SK-N-SH (cell line): ENCODE results near the gene RARS1. TPM values are rescaled to one million over a fixed set of nuclear protein-coding genes. Genes with fewer than 3 reads are reported as not detected.
"Not testable (repeated sequence)": the region's sequence is repeated elsewhere in the genome, so short reads cannot be mapped to it uniquely, and the experiment has no call there.

Experiments used
- CTCF ChIA-PET: fragments of 300-600, 350-600 bp; formaldehyde crosslinking; extraction: SDS; loops from one replicate; lab custom pipeline; 2021; lab: Yijun Ruan, JAX
- POLR2A ChIA-PET: fragments of 350-600 bp; sonication (Branson Sonifier 250); formaldehyde crosslinking; extraction: SDS; loops from one replicate; lab custom pipeline; 2020; ENCODE audit warnings: antibody characterized with exemption, inconsistent platforms; lab: Yijun Ruan, JAX
- DNase-seq: peaks from one replicate; pipeline ENCODE4 v3.0.0; 2012
- H2AFZ ChIP-seq: fragments of 200-600 bp; sonication (generic); 2 replicates; pipeline ENCODE4 v1.8.1; 2016; ENCODE audit warnings: antibody characterized with exemption, mild to moderate bottlenecking, low read depth
- H3F3A ChIP-seq: fragments of 200-600 bp; sonication (generic); replicated peaks from 2 replicates; pipeline ENCODE3; 2016; ENCODE audit warnings: antibody characterized with exemption, mild to moderate bottlenecking; ENCODE audit not compliant: insufficient read depth
- H3K27ac ChIP-seq, 2 experiments: fragments of 200-500 bp in 1 of 2; fragments of 200-600 bp in 1 of 2; sonication (Bioruptor generic) in 1 of 2; sonication (generic), shearing (Covaris generic) in 1 of 2; 2 replicates each; pipeline versions ENCODE4 v1.5.1 to v1.6.1; 2014 to 2016; ENCODE audit warnings: low read depth in 2 of 2, inconsistent platforms in 1 of 2, low read length in 1 of 2, mild to moderate bottlenecking in 1 of 2, mixed read lengths in 1 of 2
- H3K27me3 ChIP-seq: fragments of 200-600 bp; sonication (generic), shearing (Covaris generic); 2 replicates; pipeline ENCODE4 v1.6.1; 2016; ENCODE audit warnings: mixed run types; ENCODE audit not compliant: insufficient read depth
- H3K36me3 ChIP-seq, 2 experiments: fragments of 200-500 bp in 1 of 2; fragments of 200-600 bp in 1 of 2; sonication (Bioruptor generic) in 1 of 2; sonication (generic) in 1 of 2; replicated peaks in 1 of 2; 2 replicates each; pipeline versions ENCODE3 to v1.5.1; 2014 to 2016; ENCODE audit warnings: low read length in 1 of 2, mild to moderate bottlenecking in 1 of 2; ENCODE audit not compliant: insufficient read depth in 2 of 2, control insufficient read depth in 1 of 2
- H3K4me1 ChIP-seq, 2 experiments: fragments of 200-500 bp in 1 of 2; fragments of 200-600 bp in 1 of 2; sonication (Bioruptor generic) in 1 of 2; sonication (generic), shearing (Covaris generic) in 1 of 2; 2 replicates each; pipeline versions ENCODE4 v1.5.1 to v1.6.1; 2014 to 2016; ENCODE audit warnings: low read depth in 1 of 2, low read length in 1 of 2, mixed run types in 1 of 2; ENCODE audit not compliant: insufficient read depth in 2 of 2, control insufficient read depth in 1 of 2
- H3K4me2 ChIP-seq: fragments of 200-600 bp; sonication (generic), shearing (Covaris generic); 2 replicates; pipeline ENCODE4 v1.6.1; 2017; ENCODE audit warnings: mixed run types
- H3K4me3 ChIP-seq, 2 experiments: fragments of 200-500 bp in 1 of 2; fragments of 200-600 bp in 1 of 2; sonication (Bioruptor generic) in 1 of 2; sonication (generic), shearing (Covaris generic) in 1 of 2; 2 replicates each; pipeline versions ENCODE4 v1.5.1 to v1.8.1; 2014 to 2016; ENCODE audit warnings: low read depth in 2 of 2, inconsistent platforms in 1 of 2, low read length in 1 of 2, mild to moderate bottlenecking in 1 of 2, mixed read lengths in 1 of 2, moderate library complexity in 1 of 2
- H3K79me2 ChIP-seq: fragments of 200-600 bp; sonication (generic); 2 replicates; pipeline ENCODE4 v1.8.1; 2017; ENCODE audit warnings: mild to moderate bottlenecking; ENCODE audit not compliant: insufficient read depth
- H3K9ac ChIP-seq: fragments of 200-600 bp; sonication (generic); 2 replicates; pipeline ENCODE4 v1.6.1; 2017; ENCODE audit warnings: mixed run types
- H3K9me2 ChIP-seq: fragments of 200-600 bp; sonication (generic); 2 replicates; pipeline ENCODE4 v1.6.1; 2017; ENCODE audit warnings: mixed run types
- H3K9me3 ChIP-seq: fragments of 200-600 bp; sonication (generic); 2 replicates; pipeline ENCODE4 v1.6.1; 2017; ENCODE audit warnings: mixed run types, mild to moderate bottlenecking, moderate library complexity
- H4K20me1 ChIP-seq: fragments of 200-600 bp; sonication (generic); 2 replicates; pipeline ENCODE4 v1.6.1; 2017; ENCODE audit warnings: mild to moderate bottlenecking, mixed run types; ENCODE audit not compliant: insufficient read depth
- CHD2 ChIP-seq: fragments of 150-350 bp; IDR thresholded peaks from 2 replicates; pipeline ENCODE4 v1.6.1; 2018; ENCODE audit warnings: low read length; ENCODE audit not compliant: partially characterized antibody
- FOXM1 ChIP-seq: IDR thresholded peaks from 2 replicates; pipeline ENCODE4 v1.4.0; 2012; ENCODE audit warnings: low read depth, mild to moderate bottlenecking
- POLR2AphosphoS5 ChIP-seq: IDR thresholded peaks from 2 replicates; pipeline ENCODE4 v1.6.1; 2012; ENCODE audit warnings: low read depth, low read length
- RCOR1 ChIP-seq: fragments of 150-350 bp; IDR thresholded peaks from 2 replicates; pipeline ENCODE4 v1.6.1; 2017; ENCODE audit warnings: antibody characterized with exemption, low read length
- TAF1 ChIP-seq: IDR thresholded peaks from 2 replicates; pipeline ENCODE4 v1.6.1; 2012; ENCODE audit warnings: low read depth, mild to moderate bottlenecking, low read length, moderate library complexity, borderline replicate concordance
- USF1 ChIP-seq: IDR thresholded peaks from 2 replicates; pipeline ENCODE4 v1.4.0; 2012; ENCODE audit warnings: low read depth, borderline replicate concordance
- WGBS: methylation state at CpG from one replicate; pipeline ENCODE4 v1.1.6; 2017; ENCODE audit warnings: low lambda C conversion rate; 5-methylcytosine and 5-hydroxymethylcytosine counted together
- polyA plus RNA-seq, 3 experiments: library from polyadenylated mRNA; depleted of rRNA; stranded (reverse); fragments of >200 nt; gene quantifications; 2 replicates each; pipeline ENCODE4 v1.2.3, GENCODE V29; 2012
- TF ChIP-seq, protein P1 (sequence below): fragments of 200-600 bp; sonication (generic); IDR thresholded peaks from 2 replicates; pipeline ENCODE4 v1.6.1; 2017; ENCODE audit warnings: antibody characterized with exemption, mild to moderate bottlenecking, moderate library complexity

RARS1 gene
- polyA plus RNA-seq, 1 of the 3 experiments (the other 2 are of a cell fraction) = 53.5 TPM

DNA sequence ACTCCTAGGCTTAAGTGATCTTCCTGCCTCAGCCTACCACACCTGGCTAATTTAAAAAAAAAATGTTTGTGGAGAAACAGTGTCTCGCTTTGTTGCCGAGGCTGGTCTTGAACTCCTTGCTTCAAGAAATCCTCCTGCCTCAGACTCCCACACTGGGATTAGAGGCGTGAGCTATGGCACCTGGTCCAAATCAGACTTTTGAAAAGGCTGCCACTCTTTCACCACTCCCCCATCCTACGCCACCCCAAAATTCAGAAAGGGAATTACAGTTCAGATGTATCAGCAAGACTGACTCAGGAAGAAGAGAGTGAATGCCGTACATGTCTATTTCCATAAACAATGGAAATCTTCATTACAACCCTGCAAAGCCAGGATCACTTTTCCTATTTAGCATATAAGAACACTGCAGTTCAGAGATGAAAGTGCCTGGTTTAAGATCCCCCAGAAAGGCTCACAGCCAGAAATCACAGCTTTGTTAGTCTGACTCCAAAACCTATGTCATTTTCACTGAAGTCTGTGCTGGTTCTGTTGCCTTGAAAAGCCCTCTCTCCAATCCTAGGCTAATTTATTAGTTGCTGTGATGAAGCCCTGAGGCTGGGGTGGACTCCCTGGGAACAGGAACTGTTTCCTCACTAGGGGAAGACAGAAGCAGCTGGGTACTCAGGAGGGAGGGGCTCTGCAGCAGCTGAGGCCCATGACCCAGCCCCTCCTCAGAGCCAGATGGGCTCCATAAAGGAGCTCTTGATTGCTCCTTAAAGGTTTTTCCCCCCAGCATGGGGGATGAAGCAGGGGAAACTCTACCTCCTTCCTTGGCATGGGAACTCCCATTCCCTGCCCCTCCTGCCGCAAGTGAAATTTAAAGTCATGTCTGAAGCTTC lies 46.0 kb downstream of the RARS1 start:
- peak; percentile 51 for DNase-seq
- Histone ChIP-seq H3K27ac (no peak overlapping the region; a peak in 1 of 4 replicates), H3K27me3 (no peaks in the 10 kb centered on the region), H3K36me3 (no peaks in the 10 kb centered on the region), H3K4me2 (no peak overlapping the region), H3K9me3 (no peaks in the 10 kb centered on the region), H3K79me2 (no peaks in the 10 kb centered on the region), H3F3A (no peaks in the 10 kb centered on the region), H3K4me1 (peaks cover 0 to 26% of the 10 kb centered on the region in 2 experiments; a peak in 2 of 4 replicates), H4K20me1 (no peaks in the 10 kb centered on the region), H2AFZ (no peak overlapping the region), H3K4me3 (no peak overlapping the region), H3K9ac (no peak overlapping the region), H3K9me2 (no peaks in the 10 kb centered on the region)
- ChIA-PET POLR2A (interaction anchor here (0.6 kb wide), 1 partner anchor 8 kb away, joined by 3 read pairs; no protein-coding TSS in a partner anchor), CTCF (interaction anchor here (0.9 to 1.3 kb wide), 2 partner anchors 15 to 46 kb away, joined by 3 to 4 read pairs; no protein-coding TSS in a partner anchor)
- WGBS = 81% methylated on average over 6 of the region's 6 CpGs
- TF ChIP-seq FOXM1 (no peak), POLR2AphosphoS5 (no peak), RCOR1 (no peak), CHD2 (no peak), USF1 (no peak), TAF1 (no peak)
- TF ChIP-seq, protein P1, sequence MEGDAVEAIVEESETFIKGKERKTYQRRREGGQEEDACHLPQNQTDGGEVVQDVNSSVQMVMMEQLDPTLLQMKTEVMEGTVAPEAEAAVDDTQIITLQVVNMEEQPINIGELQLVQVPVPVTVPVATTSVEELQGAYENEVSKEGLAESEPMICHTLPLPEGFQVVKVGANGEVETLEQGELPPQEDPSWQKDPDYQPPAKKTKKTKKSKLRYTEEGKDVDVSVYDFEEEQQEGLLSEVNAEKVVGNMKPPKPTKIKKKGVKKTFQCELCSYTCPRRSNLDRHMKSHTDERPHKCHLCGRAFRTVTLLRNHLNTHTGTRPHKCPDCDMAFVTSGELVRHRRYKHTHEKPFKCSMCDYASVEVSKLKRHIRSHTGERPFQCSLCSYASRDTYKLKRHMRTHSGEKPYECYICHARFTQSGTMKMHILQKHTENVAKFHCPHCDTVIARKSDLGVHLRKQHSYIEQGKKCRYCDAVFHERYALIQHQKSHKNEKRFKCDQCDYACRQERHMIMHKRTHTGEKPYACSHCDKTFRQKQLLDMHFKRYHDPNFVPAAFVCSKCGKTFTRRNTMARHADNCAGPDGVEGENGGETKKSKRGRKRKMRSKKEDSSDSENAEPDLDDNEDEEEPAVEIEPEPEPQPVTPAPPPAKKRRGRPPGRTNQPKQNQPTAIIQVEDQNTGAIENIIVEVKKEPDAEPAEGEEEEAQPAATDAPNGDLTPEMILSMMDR = no peak

DNA sequence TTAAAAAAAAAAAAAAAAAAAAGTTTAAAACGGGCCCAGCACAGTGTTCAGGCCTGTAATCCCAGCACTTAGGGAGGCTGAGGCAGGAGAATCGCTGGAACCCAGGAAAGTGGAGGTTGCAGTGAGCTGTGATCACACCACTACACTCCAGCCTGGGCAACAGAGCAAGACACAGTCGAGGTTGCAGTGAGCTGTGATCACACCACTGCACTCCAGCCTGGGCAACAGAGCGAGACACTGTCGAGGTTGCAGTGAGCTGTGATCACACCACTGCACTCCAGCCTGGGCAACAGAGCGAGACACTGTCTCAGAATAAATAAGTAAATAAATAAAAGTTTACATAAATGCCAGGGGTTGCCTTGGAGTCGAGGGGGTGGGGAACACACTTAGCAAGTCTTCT lies 48.1 kb downstream of the RARS1 start:
- WGBS = 66% methylated on average over 7 of the region's 7 CpGs

More for the DNA sequence above, 48.1 kb downstream of the RARS1 start:
- CTCF ChIA-PET, H3F3A ChIP-seq, H3K9me2 ChIP-seq, H3K9ac ChIP-seq, H3K9me3 ChIP-seq, H3K4me2 ChIP-seq, H2AFZ ChIP-seq, H3K79me2 ChIP-seq, H3K27me3 ChIP-seq, H3K27ac ChIP-seq, H3K36me3 ChIP-seq, POLR2A ChIA-PET, DNase-seq, H4K20me1 ChIP-seq, H3K4me3 ChIP-seq: not testable (repeated sequence)
- peaks cover 0 to 18% of the 10 kb centered on the region in 2 experiments; a peak in 1 of 4 replicates for H3K4me1 ChIP-seq
